HTR-8/SVneo (cell line): Measurements from ENCODE around the gene TMEM208.

Experiments
- DNase-seq: peaks from one replicate; pipeline ENCODE4 v3.0.0; 2011; ENCODE audit warnings: low spot score, mixed read lengths; ENCODE audit not compliant: insufficient read length
- FAIRE-seq: peaks from 2 replicates; lab custom pipeline; 2011; peaks lifted over from hg19 to GRCh38; lab: Jason Lieb, UNC

Gene TMEM208

GRCh38 chr16:67233596-67233995 is 6.7 kb downstream of the TMEM208 start:
- no peak for FAIRE-seq
- DNase-seq, result no peak

GRCh38 chr16:67234180-67234597 is 7.3 kb downstream of the TMEM208 start:
- no peak for FAIRE-seq

GRCh38 chr16:67235816-67236562 is 9.1 kb downstream of the TMEM208 start:
- peak; percentile 38 for FAIRE-seq
- no peak for DNase-seq

More at GRCh38 chr16:67234180-67234597, 7.3 kb downstream of the TMEM208 start:
- DNase-seq, result no peak

GRCh38 chr16:67236563-67237395 is 9.8 kb downstream of the TMEM208 start:
- no peak for DNase-seq

GRCh38 chr16:67237396-67238277 is 10.7 kb downstream of the TMEM208 start:
- FAIRE-seq, result peak; percentile 9

More at GRCh38 chr16:67236563-67237395, 9.8 kb downstream of the TMEM208 start:
- no peak for FAIRE-seq

GRCh38 chr16:67238278-67238575 is 11.3 kb downstream of the TMEM208 start:
- DNase-seq, result no peak
- no peak for FAIRE-seq

More at GRCh38 chr16:67237396-67238277, 10.7 kb downstream of the TMEM208 start:
- DNase-seq, result no peak

GRCh38 chr16:67238806-67239470 is 12.0 kb downstream of the TMEM208 start:
- FAIRE-seq, result peak; percentile 26
- no peak for DNase-seq

- DNase-seq, result no peak
These were observed 13.6 kb downstream of the TMEM208 start for GRCh38 chr16:67240506-67240905.

GRCh38 chr16:67241008-67241900 is 14.3 kb downstream of the TMEM208 start:
- DNase-seq, result peak; percentile 79
- FAIRE-seq, result peak; percentile 92

More at GRCh38 chr16:67240506-67240905, 13.6 kb downstream of the TMEM208 start:
- no peak for FAIRE-seq

- FAIRE-seq, result no peak
These were observed 15.3 kb downstream of the TMEM208 start for GRCh38 chr16:67242138-67242730.

GRCh38 chr16:67243481-67243880 is 16.6 kb downstream of the TMEM208 start:
- DNase-seq, result no peak
- FAIRE-seq, result no peak

More at GRCh38 chr16:67242138-67242730, 15.3 kb downstream of the TMEM208 start:
- no peak for DNase-seq

- FAIRE-seq, result no peak
- peak; percentile 82 for DNase-seq
These were observed 17.7 kb downstream of the TMEM208 start for GRCh38 chr16:67244387-67245185.

- no peak for FAIRE-seq
- no peak for DNase-seq
These were observed 18.3 kb downstream of the TMEM208 start for GRCh38 chr16:67245186-67245585.

- FAIRE-seq (peak; percentile 89), DNase-seq (no peak)
These were observed 18.7 kb downstream of the TMEM208 start for GRCh38 chr16:67245674-67246080.

- FAIRE-seq, result no peak
- peak; percentile 60 for DNase-seq
These were observed 19.3 kb downstream of the TMEM208 start for GRCh38 chr16:67246081-67246755.

- FAIRE-seq (no peak), DNase-seq (no peak)
These were observed 19.8 kb downstream of the TMEM208 start for GRCh38 chr16:67246756-67247191.
